GM18502 (cell line): ENCODE measurements around the gene CD46.
A peak's percentile ranks its signal among the peaks of the same experiment; 100 is the strongest.

Experiments
- ATAC-seq: cut with Tn5 transposase; IDR thresholded peaks from one replicate; pipeline ENCODE4 v1.9.1; 2021; ENCODE audit warnings: mild to moderate bottlenecking; ENCODE audit not compliant: unreplicated experiment, poor library complexity

CD46 gene

GRCh38 chr1:207793327-207793726 lies 41.5 kb downstream of the CD46 start:
- ATAC-seq = no peak

GRCh38 chr1:207794861-207795260 lies 43.0 kb downstream of the CD46 start:
- ATAC-seq = no peak

- ATAC-seq = peak; percentile 78
Measured at GRCh38 chr1:207797229-207797973, 45.5 kb downstream of the CD46 start.

- no peak for ATAC-seq
Measured at GRCh38 chr1:207798847-207799246, 47.0 kb downstream of the CD46 start.

- no peak for ATAC-seq
Measured at GRCh38 chr1:207799989-207800648, 48.3 kb downstream of the CD46 start.

GRCh38 chr1:207801819-207802218 lies 50.0 kb downstream of the CD46 start:
- no peak for ATAC-seq

GRCh38 chr1:207803678-207804077 lies 51.8 kb downstream of the CD46 start:
- ATAC-seq = no peak

- no peak for ATAC-seq
Measured at GRCh38 chr1:207804721-207805468, 53.0 kb downstream of the CD46 start.

- ATAC-seq = no peak
Measured at GRCh38 chr1:207805841-207806421, 54.1 kb downstream of the CD46 start.

- ATAC-seq = no peak
Measured at GRCh38 chr1:207806531-207807325, 54.9 kb downstream of the CD46 start.

GRCh38 chr1:207807326-207807689 lies 55.5 kb downstream of the CD46 start:
- ATAC-seq = no peak

- no peak for ATAC-seq
Measured at GRCh38 chr1:207807690-207808321, 56.0 kb downstream of the CD46 start.

- ATAC-seq = no peak
Measured at GRCh38 chr1:207808322-207808705, 56.5 kb downstream of the CD46 start.

- ATAC-seq = no peak
Measured at GRCh38 chr1:207808911-207809555, 57.2 kb downstream of the CD46 start.

GRCh38 chr1:207810173-207810572 lies 58.3 kb downstream of the CD46 start:
- no peak for ATAC-seq

- no peak for ATAC-seq
Measured at GRCh38 chr1:207810606-207811295, 58.9 kb downstream of the CD46 start.

- no peak for ATAC-seq
Measured at GRCh38 chr1:207811319-207811718, 59.5 kb downstream of the CD46 start.

GRCh38 chr1:207811920-207812720 lies 60.3 kb downstream of the CD46 start:
- ATAC-seq = no peak
